OCI-LY1 (cell line): ENCODE results near the gene U2SURP.

Source experiments
- EZH2 ChIP-seq: fragments of 200-600 bp; sonication (generic), shearing (Covaris generic); IDR thresholded peaks from 2 replicates; pipeline ENCODE4 v1.8.0; 2017; ENCODE audit warnings: borderline replicate concordance, mixed run types, mild to moderate bottlenecking, antibody characterized with exemption, low read length, moderate library complexity, mixed read lengths
- TF ChIP-seq, protein P1 (sequence below): fragments of 200-600 bp; sonication (generic), shearing (Covaris generic); IDR thresholded peaks from 2 replicates; pipeline ENCODE4 v1.5.1; 2017; ENCODE audit warnings: mild to moderate bottlenecking, antibody characterized with exemption, low read length, moderate library complexity, mixed read lengths

DNA sequence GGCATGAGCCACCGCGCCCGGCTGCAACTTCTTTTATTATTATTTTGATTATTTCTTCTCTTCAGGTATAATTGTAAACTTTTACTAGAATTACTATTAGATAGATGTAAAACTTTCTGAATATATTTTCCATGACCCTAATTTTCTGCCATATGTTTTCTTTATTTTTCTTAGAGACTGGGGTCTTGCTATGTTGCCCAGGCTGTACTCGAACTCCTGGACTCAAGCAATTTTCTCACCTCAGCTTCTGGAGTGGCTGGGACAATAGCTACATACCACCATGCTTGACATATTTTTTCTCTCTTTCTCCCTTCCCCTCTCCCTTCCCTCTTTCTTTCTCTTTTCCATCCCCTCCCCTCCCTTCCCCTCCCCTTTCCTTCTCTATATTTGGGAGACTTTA, 88.6 kb downstream of the U2SURP start:
- TF ChIP-seq, protein P1, sequence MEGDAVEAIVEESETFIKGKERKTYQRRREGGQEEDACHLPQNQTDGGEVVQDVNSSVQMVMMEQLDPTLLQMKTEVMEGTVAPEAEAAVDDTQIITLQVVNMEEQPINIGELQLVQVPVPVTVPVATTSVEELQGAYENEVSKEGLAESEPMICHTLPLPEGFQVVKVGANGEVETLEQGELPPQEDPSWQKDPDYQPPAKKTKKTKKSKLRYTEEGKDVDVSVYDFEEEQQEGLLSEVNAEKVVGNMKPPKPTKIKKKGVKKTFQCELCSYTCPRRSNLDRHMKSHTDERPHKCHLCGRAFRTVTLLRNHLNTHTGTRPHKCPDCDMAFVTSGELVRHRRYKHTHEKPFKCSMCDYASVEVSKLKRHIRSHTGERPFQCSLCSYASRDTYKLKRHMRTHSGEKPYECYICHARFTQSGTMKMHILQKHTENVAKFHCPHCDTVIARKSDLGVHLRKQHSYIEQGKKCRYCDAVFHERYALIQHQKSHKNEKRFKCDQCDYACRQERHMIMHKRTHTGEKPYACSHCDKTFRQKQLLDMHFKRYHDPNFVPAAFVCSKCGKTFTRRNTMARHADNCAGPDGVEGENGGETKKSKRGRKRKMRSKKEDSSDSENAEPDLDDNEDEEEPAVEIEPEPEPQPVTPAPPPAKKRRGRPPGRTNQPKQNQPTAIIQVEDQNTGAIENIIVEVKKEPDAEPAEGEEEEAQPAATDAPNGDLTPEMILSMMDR = no peak
- TF ChIP-seq EZH2 = no peak
